H9 (cell line): ENCODE results near the gene HOXA7. TPM values are rescaled to one million over a fixed set of nuclear protein-coding genes. Genes with fewer than 3 reads are reported as not detected.
A peak's percentile ranks its signal among the peaks of the same experiment; 100 is the strongest.

Experiments used
- DNase-seq: peaks from one replicate; pipeline ENCODE4 v3.0.0-alpha.2; 2017
- H2AFZ ChIP-seq: one replicate; pipeline ENCODE4 v1.6.1; 2013; ENCODE audit warnings: mild to moderate bottlenecking, low read length, control low read depth, moderate library complexity
- H2AK5ac ChIP-seq: 2 replicates; pipeline ENCODE4 v1.6.1; 2013; ENCODE audit warnings: low read length, control low read depth, mixed read lengths; ENCODE audit not compliant: insufficient read length
- H2BK120ac ChIP-seq: one replicate; pipeline ENCODE4 v1.6.1; 2013; ENCODE audit warnings: low read depth, mild to moderate bottlenecking, low read length, control low read depth, inconsistent platforms; ENCODE audit not compliant: poor library complexity, severe bottlenecking
- H2BK12ac ChIP-seq: 2 replicates; pipeline ENCODE4 v1.6.1; 2013; ENCODE audit warnings: low read length, control low read depth, mixed read lengths, low read depth; ENCODE audit not compliant: insufficient read length
- H2BK15ac ChIP-seq: 2 replicates; pipeline ENCODE4 v1.6.1; 2013; ENCODE audit warnings: low read depth, low read length, control low read depth
- H2BK20ac ChIP-seq: one replicate; pipeline ENCODE4 v1.6.1; 2013; ENCODE audit warnings: low read depth, mild to moderate bottlenecking, low read length, control low read depth, inconsistent platforms; ENCODE audit not compliant: poor library complexity, severe bottlenecking
- H2BK5ac ChIP-seq: 2 replicates; pipeline ENCODE4 v1.6.1; 2013; ENCODE audit warnings: low read length, control low read depth, mixed read lengths; ENCODE audit not compliant: insufficient read length
- H3K14ac ChIP-seq: 2 replicates; pipeline ENCODE4 v1.6.1; 2013; ENCODE audit warnings: low read length, control low read depth; ENCODE audit not compliant: insufficient read depth
- H3K18ac ChIP-seq: 2 replicates; pipeline ENCODE4 v1.6.1; 2013; ENCODE audit warnings: low read depth, mild to moderate bottlenecking, mixed read lengths, low read length, control low read depth; ENCODE audit not compliant: insufficient read length
- H3K23ac ChIP-seq: 2 replicates; pipeline ENCODE4 v1.6.1; 2013; ENCODE audit warnings: low read length, control low read depth, mixed read lengths, low read depth; ENCODE audit not compliant: insufficient read length
- H3K23me2 ChIP-seq: 2 replicates; pipeline ENCODE4 v1.6.1; 2013; ENCODE audit warnings: low read depth, mild to moderate bottlenecking, mixed read lengths, low read length, control low read depth; ENCODE audit not compliant: insufficient read length, poor library complexity, severe bottlenecking
- H3K27ac ChIP-seq: 2 replicates; pipeline ENCODE4 v1.5.1; 2013; ENCODE audit warnings: low read length, control low read depth, mixed read lengths, low read depth; ENCODE audit not compliant: insufficient read length
- H3K27me3 ChIP-seq: 2 replicates; pipeline ENCODE4 v1.6.1; 2013; ENCODE audit warnings: low read length, control low read depth, inconsistent platforms; ENCODE audit not compliant: insufficient read depth
- H3K4ac ChIP-seq: 2 replicates; pipeline ENCODE4 v1.6.1; 2013; ENCODE audit warnings: low read depth, mild to moderate bottlenecking, control low read depth, inconsistent platforms, low read length, moderate library complexity
- H3K4me1 ChIP-seq: 2 replicates; pipeline ENCODE4 v1.6.1; 2013; ENCODE audit warnings: low read length, control low read depth, inconsistent platforms; ENCODE audit not compliant: insufficient read depth
- H3K4me2 ChIP-seq: 2 replicates; pipeline ENCODE4 v1.6.1; 2013; ENCODE audit warnings: low read length, control low read depth, mixed read lengths; ENCODE audit not compliant: insufficient read length, insufficient read depth
- H3K56ac ChIP-seq: 2 replicates; pipeline ENCODE4 v1.6.1; 2013; ENCODE audit warnings: low read depth, mild to moderate bottlenecking, mixed read lengths, low read length, control low read depth; ENCODE audit not compliant: insufficient read length
- H3K79me1 ChIP-seq: 2 replicates; pipeline ENCODE4 v1.6.1; 2013; ENCODE audit warnings: low read depth, mild to moderate bottlenecking, moderate library complexity, low read length, control low read depth, inconsistent platforms; ENCODE audit not compliant: insufficient read depth, poor library complexity, severe bottlenecking
- H3K79me2 ChIP-seq: 2 replicates; pipeline ENCODE4 v1.6.1; 2013; ENCODE audit warnings: low read length, control low read depth, inconsistent platforms; ENCODE audit not compliant: insufficient read depth
- H3K9ac ChIP-seq: 2 replicates; pipeline ENCODE4 v1.6.1; 2013; ENCODE audit warnings: low read length, control low read depth, mixed read lengths; ENCODE audit not compliant: insufficient read length; ENCODE audit errors: extremely low read depth
- H3K9me3 ChIP-seq: one replicate; pipeline ENCODE4 v1.6.1; 2013; ENCODE audit warnings: low read depth, low read length, inconsistent platforms; ENCODE audit not compliant: control insufficient read depth
- H3T11ph ChIP-seq: one replicate; pipeline ENCODE4 v1.6.1; 2013; ENCODE audit warnings: mild to moderate bottlenecking, low read length, control low read depth, inconsistent platforms
- H4K20me1 ChIP-seq: one replicate; pipeline ENCODE4 v1.6.1; 2013; ENCODE audit not compliant: control insufficient read depth, insufficient read length, insufficient read depth
- H4K5ac ChIP-seq: 2 replicates; pipeline ENCODE4 v1.6.1; 2013; ENCODE audit warnings: low read depth, mild to moderate bottlenecking, mixed read lengths, low read length, control low read depth; ENCODE audit not compliant: insufficient read length
- H4K8ac ChIP-seq: replicated peaks from 2 replicates; pipeline ENCODE4 v1.6.1; 2013; ENCODE audit warnings: low read length, control low read depth, mixed read lengths, low read depth; ENCODE audit not compliant: insufficient read length
- H4K91ac ChIP-seq: 2 replicates; pipeline ENCODE4 v1.6.1; 2013; ENCODE audit warnings: low read depth, mild to moderate bottlenecking, moderate library complexity, mixed read lengths, low read length, control low read depth; ENCODE audit not compliant: insufficient read length
- H3K27ac Mint-ChIP-seq, 3 experiments: 2 replicates in 2 of 3; 3 replicates in 1 of 3; pipeline ENCODE4 v1.8.0; 2020 to 2021; ENCODE audit warnings: mixed read lengths in 3 of 3, mild to moderate bottlenecking in 1 of 3, moderate library complexity in 1 of 3
- H3K27me3 Mint-ChIP-seq: 2 replicates; pipeline ENCODE4 v1.8.0; 2021; ENCODE audit warnings: low read depth, mild to moderate bottlenecking, moderate library complexity, mixed read lengths
- H3K36me3 Mint-ChIP-seq, 3 experiments: 2 replicates in 2 of 3; 3 replicates in 1 of 3; pipeline ENCODE4 v1.8.0; 2020 to 2021; ENCODE audit warnings: low read depth in 3 of 3, mixed read lengths in 3 of 3; ENCODE audit not compliant: insufficient read depth in 1 of 3
- H3K4me1 Mint-ChIP-seq, 2 experiments: 2 replicates each; pipeline ENCODE4 v1.8.0; 2020; ENCODE audit warnings: mixed read lengths in 2 of 2
- H3K4me3 Mint-ChIP-seq, 2 experiments: 2 replicates in 1 of 2; 3 replicates in 1 of 2; pipeline ENCODE4 v1.8.0; 2020 to 2021; ENCODE audit warnings: mild to moderate bottlenecking in 2 of 2, mixed read lengths in 2 of 2, moderate library complexity in 1 of 2
- H3K9me3 Mint-ChIP-seq, 2 experiments: 2 replicates in 1 of 2; 3 replicates in 1 of 2; pipeline ENCODE4 v1.8.0; 2020; ENCODE audit warnings: mild to moderate bottlenecking in 2 of 2, mixed read lengths in 2 of 2, moderate library complexity in 1 of 2
- WGBS: extraction: QIAGEN DNeasy Blood & Tissue Kit; methylation state at CpG from one replicate; pipeline ENCODE4 v1.1.7; 2013; ENCODE audit warnings: missing lambda C conversion rate, low lambda C conversion rate, mixed read lengths; ENCODE audit not compliant: insufficient read length; ENCODE audit errors: extremely low coverage; 5-methylcytosine and 5-hydroxymethylcytosine counted together
- total RNA-seq: library from RNA; stranded (reverse); gene quantifications from 2 replicates; pipeline ENCODE4 v1.2.1, GENCODE V29; 2021
- TF ChIP-seq, protein P1 (sequence below): fragments of 200-600 bp; sonication (generic); conservative IDR thresholded peaks from 3 replicates; pipeline ENCODE4 v1.8.0; 2021; ENCODE audit warnings: antibody characterized with exemption, mild to moderate bottlenecking

The HOXA7 gene
- total RNA-seq, 1 experiment from 2014 or later: not detected

GRCh38 chr7:27192546-27193334, 36.3 kb upstream of the HOXA7 start:
- H4K5ac ChIP-seq: no peak overlapping the region
- no peak overlapping the region for H2AFZ ChIP-seq
- H3K23me2 ChIP-seq: no peaks in the 10 kb centered on the region
- peak; percentile 30 for DNase-seq
- H3K4ac ChIP-seq: no peak overlapping the region
- no peak overlapping the region for H3K23ac ChIP-seq
- no peaks in the 10 kb centered on the region for H4K20me1 ChIP-seq
- no peaks in the 10 kb centered on the region for H3K79me2 ChIP-seq
- no peak overlapping the region for H3K27ac ChIP-seq
- H2BK5ac ChIP-seq: no peak overlapping the region
- H3T11ph ChIP-seq: no peak overlapping the region
- H4K8ac ChIP-seq: no peak overlapping the region
- H3K36me3 Mint-ChIP-seq: no peaks in the 10 kb centered on the region; a peak in 1 of 7 replicates
- no peak overlapping the region for H3K18ac ChIP-seq
- H3K27me3 Mint-ChIP-seq: peaks cover 100% of the 10 kb centered on the region
- H3K4me2 ChIP-seq: no peak overlapping the region
- H2BK12ac ChIP-seq: no peak overlapping the region
- no peaks in the 10 kb centered on the region for H3K9me3 ChIP-seq
- no CpG with 5 or more reads among the region's 78 CpGs for WGBS
- no peak overlapping the region for H2AK5ac ChIP-seq
- TF ChIP-seq, protein P1, sequence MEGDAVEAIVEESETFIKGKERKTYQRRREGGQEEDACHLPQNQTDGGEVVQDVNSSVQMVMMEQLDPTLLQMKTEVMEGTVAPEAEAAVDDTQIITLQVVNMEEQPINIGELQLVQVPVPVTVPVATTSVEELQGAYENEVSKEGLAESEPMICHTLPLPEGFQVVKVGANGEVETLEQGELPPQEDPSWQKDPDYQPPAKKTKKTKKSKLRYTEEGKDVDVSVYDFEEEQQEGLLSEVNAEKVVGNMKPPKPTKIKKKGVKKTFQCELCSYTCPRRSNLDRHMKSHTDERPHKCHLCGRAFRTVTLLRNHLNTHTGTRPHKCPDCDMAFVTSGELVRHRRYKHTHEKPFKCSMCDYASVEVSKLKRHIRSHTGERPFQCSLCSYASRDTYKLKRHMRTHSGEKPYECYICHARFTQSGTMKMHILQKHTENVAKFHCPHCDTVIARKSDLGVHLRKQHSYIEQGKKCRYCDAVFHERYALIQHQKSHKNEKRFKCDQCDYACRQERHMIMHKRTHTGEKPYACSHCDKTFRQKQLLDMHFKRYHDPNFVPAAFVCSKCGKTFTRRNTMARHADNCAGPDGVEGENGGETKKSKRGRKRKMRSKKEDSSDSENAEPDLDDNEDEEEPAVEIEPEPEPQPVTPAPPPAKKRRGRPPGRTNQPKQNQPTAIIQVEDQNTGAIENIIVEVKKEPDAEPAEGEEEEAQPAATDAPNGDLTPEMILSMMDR: no peak
- no peak overlapping the region for H3K9ac ChIP-seq
- H2BK120ac ChIP-seq: no peak overlapping the region
- H2BK20ac ChIP-seq: no peak overlapping the region
- H3K4me3 Mint-ChIP-seq: peak overlapping the region in 1 of 2 experiments; percentile 50; a peak in 1 of 5 replicates
- H3K79me1 ChIP-seq: no peaks in the 10 kb centered on the region
- H4K91ac ChIP-seq: no peak overlapping the region
- H3K27me3 ChIP-seq: peaks cover 92% of the 10 kb centered on the region
- H3K4me1 Mint-ChIP-seq: peaks cover 9 to 17% of the 10 kb centered on the region in 2 experiments
- H2BK15ac ChIP-seq: no peak overlapping the region
- no peaks in the 10 kb centered on the region for H3K4me1 ChIP-seq
- H3K56ac ChIP-seq: no peak overlapping the region
- peaks cover 3 to 14% of the 10 kb centered on the region in 2 experiments; a peak in 2 of 5 replicates for H3K9me3 Mint-ChIP-seq
- no peak overlapping the region; the same call in 1 of the 2 replicates for H3K14ac ChIP-seq
- H3K27ac Mint-ChIP-seq: no peak overlapping the region
